ENCODE measurements around the gene HRH3.

Gene HRH3

DNA sequence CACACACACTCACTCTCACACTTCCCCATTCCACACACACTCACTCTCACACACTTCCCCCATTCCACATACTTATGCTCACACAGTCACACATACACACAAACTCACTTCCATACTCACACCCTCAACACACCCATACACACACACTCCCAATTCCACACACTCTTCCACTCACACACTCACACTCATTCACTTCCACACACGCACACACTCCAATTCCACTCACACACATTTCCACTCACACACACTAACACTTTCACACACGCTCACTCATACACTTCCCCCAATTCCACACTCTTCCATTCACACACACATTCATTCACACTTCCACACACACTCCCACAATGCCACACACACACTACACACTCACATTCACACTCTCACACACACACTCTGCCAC lies 10.2 kb upstream of the HRH3 start:
- DNase-seq (ENCODE audit: low read depth in 2 of 2), result no peak

DNA sequence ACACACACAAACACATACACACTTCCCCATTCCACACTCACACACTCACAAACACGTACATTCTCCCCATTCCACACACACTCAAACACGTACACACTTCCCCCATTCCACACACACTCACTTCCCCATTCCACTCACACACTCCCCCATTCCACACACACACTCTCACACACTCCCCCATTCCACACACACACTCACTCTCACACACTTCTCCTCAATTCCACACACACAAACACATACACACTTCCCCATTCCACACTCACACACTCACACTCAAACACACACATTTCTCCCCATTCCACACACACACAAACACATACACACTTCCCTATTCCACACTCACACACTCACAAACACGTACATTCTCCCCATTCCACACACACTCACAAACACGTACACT lies 9.6 kb upstream of the HRH3 start:
- no peak for DNase-seq (ENCODE audit: low read depth in 2 of 2)

DNA sequence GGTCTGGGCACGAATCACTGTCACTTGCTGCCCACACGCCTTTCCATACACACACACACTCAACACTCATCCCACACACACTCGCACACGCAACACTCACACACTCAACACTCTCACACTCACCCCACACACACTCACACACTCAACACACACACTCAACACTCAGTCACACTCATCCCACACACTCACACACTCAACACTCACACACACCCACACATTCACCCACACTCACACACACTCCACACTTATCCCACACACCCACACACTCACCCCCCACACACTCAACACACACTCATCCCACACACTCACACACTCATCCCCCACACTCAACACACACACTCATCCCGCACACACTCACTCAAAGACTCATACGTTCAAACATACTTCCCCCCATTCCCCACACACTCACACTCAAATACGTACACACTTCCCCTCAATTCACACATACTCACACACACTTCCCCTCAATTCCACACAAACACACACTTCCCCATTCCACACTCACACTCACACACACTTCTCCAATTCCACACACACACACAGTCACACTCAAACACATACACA lies 9.0 kb upstream of the HRH3 start:
- DNase-seq (ENCODE audit: low read depth in 2 of 2), result no peak

DNA sequence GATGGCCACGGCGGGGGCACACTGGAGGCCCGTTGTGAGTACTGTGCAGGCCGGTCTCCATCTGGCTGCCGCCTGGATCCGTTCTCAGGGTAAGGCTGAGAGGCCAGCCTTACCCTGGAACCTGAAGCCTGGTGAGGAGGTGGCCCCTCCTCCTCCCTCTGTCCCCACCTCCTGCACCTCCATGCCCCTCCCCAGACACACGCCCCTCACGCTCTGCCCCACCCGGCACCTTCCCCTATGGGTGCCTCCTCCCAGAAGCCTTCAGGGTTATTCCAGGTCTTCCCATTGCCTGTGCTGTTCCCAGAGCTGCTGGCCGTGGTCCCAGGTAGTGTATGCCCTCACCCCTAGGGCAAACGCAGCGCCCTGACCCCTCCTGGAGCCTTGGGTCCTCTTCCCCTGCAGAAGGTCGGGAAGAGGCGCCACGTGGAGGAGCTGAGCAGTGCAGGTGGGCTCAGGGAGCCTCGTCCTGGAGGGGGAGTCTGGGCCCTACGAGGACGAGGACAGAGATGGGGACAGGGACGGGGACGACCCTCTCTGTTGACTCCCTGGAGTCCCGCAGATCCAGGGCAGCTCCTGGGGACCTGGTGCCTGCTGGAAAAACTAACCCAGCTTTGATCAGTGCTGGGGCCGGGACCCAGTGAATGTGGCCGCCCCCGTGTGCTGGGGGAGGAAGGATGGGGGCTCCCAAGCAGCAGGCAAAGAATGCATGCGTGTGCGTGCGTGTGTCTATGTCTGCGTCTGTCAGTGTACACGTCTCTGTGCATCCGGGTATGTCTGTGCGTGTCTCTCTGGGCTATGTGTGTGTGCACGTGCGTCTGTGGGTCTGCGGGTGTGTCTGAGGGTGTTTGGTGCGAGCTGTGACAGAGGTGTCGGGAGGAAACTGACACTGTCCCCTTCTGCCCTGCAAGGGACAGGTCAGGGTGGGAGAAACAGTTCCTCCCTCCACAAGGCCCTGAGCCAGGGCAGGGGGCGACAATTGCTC lies 8.2 kb upstream of the HRH3 start:
- no peak for DNase-seq (ENCODE audit: low read depth in 2 of 2)

DNA sequence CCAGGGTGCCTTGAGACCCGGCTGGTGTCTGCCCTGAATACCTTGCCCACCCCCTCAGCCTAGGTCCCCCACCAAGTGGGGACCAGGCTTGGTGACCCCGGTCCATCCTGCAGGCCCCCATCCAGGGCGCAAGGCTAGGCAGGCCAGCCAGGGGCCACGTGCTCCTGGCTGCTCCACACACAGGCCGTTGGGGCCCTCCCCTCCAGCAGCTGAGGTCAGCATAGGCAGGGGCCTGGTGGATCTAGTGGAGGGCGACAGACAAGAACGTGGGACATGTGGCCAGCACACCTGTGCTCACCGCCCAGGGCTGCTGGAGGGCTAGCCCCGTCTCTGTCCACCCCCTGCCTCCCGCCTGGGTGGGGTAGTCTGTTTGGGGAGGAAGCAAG lies 7.5 kb upstream of the HRH3 start:
- DNase-seq (ENCODE audit: low read depth in 2 of 2), result no peak

DNA sequence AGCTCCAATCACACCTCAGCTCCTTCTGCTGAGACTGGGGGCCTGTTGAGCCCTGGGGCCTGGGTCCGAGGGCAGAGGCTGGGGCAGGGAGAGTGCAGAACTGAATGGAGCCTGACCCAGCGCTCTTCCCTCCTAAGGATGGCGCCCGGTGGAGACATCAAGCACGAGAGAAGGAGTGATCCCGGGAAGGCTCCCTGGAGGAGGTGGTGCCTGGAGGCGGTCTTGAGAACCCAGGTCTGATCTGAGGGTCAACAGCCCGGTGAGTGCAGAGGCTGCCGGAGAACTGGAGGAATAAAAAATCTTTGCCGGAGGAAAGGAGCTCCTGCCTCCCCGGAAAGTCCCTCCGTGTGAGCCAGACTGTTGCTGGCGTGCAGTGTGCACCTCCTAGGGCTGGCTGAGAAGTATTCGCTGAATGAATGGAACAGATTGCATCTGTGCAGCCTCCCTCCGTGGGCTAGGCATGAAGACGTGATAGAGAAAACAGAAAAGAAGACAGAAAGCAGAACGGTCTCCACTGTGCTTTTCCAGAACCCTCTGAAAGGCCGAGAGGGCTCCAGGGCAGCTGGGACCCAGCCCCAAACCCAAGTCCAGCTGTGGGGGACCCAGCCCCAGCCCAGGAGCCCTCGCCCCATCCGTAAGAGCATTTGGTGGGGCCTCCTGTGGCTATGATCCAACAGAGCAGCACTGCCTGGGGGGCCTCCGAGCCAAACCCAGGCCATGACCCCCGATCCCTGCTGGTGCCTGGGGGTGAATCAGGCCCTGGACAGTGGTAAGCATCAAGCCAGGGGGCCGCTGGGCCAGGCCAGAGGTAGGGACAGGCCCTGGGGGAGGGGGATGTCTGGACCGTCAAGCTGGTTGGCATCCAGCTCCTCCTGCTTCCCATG lies 6.9 kb upstream of the HRH3 start:
- no peak for DNase-seq (ENCODE audit: low read depth in 2 of 2)

DNA sequence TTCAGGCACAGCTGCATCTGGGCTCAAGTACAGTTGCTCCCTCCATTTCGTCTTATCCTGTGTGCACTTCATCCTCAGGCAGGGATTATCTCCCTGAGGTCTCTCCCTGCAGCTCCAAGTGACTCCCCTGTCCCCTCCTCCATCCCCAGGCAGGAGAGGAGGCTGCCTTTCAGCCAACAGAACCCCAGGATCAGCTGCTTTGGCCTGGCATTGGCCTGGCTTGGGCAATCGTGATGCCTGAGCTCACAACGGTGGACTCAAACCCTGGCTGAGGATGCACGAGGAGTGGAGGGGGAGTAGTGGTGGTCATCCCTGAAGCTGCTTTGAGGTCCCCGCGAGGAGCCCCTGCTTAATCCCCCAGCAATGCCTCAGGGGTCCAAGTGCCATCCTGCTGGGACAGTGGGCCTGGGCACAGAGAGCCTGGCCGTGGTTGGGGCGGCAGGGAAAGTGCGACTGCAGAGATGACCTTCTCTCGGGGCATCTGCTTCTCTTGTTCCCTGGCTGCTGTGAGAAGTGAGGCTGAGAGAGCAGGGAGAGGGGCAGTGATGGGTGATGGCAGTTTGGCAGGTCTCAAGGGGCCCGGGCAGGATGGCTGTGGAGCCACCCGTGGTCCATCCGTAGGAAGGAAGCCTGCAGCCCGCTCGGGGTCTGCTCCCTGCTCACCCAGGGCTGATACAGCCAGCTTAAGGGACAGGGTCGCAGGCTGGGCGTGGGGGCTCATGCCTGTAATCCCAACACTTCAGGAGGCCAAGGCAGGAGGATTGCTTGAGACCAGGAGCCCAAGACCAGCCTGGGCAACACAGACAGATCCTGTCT lies 6.0 kb upstream of the HRH3 start:
- DNase-seq (ENCODE audit: low read depth in 2 of 2), result no peak

DNA sequence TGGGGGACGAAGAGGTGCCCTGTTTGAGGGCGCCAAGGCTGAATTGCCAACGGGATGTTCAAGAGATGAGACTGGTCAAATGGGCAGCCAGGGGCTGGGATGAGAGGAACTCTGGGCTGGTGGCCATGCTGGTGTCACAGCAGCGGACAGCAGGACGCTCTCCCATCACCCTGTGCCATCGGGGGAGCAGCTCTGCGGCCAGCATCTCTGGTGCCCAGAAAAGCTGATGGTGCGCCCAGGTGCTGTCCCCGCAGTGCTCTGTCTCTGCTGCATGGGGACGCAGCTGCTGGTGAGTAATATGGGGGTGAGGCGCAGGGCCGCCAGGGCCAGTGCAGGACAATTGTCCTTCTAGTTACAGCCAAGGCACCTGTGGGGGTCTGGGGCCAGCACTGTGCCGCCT lies 4.9 kb upstream of the HRH3 start:
- no peak for DNase-seq (ENCODE audit: low read depth in 2 of 2)

DNA sequence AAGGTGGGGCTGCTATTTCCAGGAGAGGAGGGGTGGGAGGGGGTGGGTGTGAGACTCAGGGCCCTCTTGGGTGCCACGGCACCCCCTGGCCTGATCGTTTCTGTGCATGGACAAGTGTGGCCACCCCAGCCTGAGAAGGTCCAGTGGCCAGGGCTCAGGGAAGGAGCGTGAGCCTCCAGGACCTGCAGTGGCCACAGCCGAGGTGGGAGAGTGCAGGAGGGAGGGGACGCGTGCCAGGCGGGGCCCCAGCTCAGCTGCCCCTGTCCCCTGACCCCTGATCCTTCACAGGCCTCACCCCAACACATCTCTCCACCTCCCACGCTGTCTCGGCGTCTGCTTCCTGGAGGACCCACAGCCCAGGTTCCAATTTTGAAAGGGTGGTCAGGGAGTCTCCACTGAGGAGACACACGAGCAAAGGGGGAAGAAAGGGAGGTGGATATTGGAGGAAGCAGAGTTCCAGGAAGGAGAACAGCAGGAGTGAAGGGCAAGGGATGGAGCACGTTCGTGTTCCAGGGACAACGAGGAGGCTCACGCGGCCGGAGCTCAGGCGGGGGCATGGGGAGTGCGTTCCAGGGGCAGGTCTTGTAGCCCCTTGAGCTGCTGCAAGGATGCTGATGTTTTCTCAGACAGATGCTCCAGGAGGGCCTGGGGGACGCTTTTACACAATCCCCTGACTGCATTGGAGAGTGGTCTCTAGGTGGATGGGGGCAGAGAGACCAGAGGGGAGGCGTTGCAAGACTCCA lies 4.2 kb upstream of the HRH3 start:
- no peak for DNase-seq (ENCODE audit: low read depth in 2 of 2)

DNA sequence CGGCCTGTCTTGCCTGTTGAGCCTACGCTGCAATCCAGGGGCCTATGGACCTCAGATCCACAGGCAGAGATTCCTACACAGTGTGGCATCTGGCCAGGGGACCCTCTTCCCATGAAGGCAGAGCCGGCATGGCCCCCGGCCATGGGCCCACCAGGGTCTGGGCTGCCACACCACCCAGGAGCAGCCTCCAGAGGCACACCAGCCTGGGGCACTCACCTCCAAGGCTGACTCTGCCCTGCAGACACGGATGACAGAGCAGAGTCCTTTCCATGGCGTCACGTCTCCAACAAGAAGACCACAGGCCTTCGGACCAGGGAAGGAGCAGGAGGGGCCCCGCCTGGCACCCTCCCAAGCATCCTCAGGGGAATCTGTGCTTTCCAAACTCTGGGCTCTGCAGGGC lies 3.5 kb upstream of the HRH3 start:
- DNase-seq (ENCODE audit: low read depth in 2 of 2), result no peak

DNA sequence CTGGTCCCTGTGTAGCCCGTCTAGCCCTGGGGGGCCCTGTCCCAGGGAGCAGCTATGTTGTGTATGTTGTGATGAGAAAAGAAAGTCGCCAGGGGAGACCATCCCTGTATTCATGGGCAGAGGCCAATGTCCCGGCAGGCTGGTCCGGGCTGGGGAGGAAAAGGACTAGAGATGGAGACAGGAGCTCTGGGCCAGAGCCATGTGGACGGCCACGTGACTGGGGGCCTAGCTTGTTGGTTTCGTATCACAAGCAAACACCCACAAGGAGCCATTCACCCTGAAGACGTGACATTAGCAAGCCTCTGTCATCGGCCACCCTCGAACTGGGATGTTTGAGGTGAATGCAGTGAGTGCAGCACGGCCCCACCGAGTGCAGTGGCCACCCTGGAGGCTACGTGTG lies 2.9 kb upstream of the HRH3 start:
- no peak for DNase-seq (ENCODE audit: low read depth in 2 of 2)

DNA sequence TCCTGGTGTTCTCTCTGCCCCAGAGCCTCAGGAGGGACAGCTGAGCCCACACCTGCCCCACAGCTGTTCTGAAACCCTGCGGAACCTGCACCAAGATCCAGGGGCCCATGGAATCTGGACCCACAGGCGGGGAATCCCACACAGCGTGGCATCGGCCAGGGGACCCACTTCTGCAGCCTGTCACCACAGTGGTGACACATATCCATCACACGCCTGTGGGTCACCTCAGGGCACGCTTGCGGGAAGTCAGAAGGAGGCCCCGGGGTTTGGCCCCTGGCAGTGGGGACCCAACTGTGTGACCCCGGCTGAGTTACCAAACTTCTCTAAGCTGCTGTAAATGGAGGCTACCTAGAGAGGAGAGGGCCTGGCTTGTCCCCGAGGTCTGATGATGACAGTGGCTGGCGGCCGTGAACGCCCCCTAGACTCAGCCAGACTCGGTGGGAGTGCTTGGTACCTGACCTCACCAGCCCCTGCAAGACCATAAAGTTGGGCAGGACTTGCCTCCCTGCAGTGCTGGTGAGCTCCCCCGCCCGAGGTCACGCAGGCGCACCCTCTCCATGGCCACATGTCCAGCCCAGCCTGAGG lies 2.3 kb upstream of the HRH3 start:
- no peak for DNase-seq (ENCODE audit: low read depth in 2 of 2)

DNA sequence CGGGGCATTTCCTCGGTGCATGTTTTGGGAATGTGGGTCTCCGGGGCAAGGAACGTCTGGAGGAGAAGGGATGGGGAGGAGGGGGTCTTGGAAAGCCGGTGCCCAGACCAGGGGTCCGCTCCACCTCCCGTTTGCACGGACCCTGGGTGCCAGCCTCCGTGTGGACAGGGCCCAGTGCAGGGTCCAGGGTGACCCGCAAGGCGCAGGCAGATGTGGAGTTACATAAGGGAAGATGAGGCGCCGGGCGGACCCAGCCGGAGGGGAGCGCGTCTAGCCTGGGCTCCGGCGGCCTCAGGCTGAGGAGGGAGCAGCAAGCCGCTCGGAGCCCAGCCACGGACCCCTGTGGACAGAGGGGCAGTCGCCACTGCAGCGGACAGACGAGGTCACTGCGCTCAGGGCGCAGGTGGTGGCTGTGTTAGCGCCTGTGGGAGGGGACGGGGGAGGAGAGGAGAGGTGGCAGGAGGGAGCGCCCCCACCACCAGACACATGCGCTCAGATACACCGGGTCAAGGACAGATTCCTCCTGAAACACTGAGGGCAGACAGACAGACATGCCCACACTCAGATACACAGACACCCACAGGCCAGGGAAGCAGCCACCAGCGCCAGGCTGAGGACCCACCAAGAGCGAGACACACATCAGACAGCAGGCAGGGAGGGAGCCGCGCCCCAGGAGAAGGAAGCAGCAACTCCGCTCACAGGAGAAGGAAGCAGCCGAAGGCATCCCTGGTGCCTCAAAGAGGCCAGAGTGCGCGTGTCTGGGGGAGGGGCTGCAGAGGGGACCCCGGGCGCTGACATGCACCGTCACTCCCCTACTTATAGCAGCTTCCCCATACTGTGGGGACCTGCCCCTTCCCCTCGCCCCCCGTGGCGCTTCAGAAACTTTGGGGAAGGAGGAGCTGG lies 839 bp upstream of the HRH3 start:
- DNase-seq (ENCODE audit: low read depth in 2 of 2), result no peak

DNA sequence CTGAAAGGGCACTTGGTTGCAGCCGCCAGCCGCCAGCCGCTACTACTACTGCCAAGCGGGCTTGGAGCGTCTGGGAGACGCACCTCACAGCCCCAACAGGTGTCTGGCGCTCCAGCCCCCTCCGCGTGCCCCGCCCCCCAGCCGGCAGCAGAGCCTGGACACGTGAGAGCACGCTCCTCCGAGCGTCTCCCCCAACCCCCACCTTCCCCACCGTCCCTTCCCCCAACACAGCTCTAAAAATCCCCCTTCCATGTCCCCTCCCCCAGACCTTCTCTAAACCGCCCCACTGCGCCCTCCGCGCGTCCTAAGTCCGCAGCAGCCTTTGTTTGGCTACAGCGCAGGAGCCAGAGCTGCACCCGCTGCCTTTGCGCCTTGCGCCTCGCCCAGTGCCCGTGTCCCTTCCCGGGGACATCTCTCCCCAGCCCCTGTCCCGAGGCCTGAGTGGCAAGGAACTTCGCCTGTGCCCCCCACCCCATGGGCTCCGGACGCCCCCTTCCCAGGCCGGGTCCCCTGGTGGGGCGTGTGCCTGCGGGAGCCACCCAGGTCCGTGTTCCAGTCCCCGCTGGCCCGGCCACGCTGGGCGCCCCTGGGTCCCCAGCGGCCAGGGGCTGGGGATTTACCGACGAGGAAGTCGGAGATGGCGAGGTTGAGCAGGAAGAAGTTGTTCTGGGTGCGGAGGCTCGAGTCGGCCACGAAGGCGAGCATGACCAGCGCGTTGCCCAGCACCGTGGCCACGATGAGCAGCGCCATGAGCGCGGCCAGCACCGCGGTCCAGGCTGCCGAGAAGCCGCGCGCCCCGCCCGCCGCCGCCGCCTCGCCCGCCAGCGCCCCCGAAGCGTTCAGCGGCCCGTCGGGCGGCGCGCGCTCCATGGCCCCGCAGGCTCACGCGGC lies 732 bp downstream of the HRH3 start:
- DNase-seq (ENCODE audit: low read depth in 2 of 2), result no peak

DNA sequence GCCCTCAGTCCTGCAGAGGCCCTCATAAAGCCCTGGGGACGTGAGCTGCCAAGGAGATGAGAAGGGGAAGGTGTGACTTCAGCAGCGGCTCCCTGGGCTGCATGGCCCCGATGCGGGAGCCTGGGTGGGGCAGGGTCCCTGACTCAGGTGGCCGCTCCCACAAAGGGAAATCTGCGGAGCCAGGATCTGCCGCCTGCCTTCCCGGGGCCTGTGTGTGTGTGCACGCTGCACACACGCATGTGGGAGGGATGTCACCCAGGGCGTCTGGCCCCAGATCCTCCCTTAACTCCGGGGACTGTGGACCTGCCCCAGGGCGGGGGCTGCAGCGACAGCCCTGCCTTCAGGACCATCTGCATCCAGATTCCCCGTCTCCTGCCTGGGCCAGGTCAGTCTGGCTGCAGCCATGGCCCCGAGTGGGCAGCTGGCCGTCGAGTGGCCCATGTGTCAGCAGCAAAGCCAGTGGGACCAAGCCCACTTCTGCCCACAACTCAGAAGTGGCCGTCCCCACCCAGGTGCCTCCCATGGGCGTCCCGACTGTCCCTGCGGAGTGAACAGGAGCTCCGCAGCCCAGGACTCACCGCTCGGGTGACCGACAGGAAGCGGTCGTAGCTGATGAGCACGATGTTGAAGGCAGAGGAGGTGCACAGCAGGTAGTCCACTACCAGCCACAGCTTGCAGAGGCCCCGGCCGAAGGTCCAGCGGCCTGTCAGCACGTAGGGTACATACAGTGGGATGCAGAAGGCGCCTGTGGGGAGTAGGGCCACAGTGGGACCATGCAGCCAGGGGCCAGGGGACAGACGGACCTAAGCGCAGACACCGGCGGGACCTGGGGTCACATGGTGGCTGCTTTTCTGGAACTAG lies 1.9 kb downstream of the HRH3 start:
- DNase-seq (ENCODE audit: low read depth in 2 of 2), result no peak

DNA sequence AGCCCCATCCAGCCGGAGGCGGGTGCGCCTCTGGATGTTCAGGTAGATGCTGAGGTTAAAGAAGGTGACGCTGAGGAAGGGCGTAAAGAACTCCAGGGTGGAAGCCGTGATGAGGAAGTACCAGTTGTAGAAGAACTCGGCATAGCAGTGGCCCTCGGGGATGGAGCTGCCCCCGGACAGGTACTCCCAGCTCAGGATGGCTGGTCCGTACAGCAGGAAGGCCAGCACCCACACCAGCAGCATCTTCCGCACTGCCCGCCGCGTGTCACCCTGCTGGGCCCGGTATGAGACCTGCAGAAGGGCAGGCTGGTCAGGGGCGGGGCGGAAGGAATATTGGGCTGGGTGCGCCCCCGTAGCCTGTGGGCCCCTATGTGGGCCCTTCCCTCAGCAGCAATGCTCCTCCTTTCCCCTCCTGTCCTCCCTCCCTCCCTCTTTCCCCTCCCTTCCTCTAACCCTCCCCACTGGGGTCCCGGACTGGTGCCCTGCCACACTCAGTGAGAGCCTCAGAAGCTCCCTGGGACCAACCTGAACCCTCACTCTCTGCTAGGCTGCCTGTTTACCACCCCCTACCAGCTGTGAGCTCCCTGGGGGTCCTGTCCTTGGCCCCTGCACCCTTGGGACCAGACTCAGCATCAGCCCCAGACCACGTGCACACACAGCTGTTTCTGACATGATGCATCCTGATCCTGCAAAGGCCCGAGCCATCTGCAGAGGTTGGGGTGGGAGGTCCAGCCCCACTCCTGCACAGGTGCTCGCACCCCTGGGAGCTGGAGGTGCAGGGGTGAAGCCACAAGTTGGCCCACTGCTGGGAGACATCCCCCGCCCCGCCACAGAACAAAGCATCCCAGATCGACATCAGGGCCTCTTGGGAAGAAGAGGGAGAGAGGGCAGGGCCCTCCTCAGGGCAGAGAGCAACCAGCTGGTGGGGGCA lies 3.2 kb downstream of the HRH3 start:
- no peak for DNase-seq (ENCODE audit: low read depth in 2 of 2)
